Nephron progenitor cell (in vitro differentiated cells): Measurements from ENCODE around the gene GPR171.

Source experiments
- DNase-seq: peaks from one replicate; pipeline ENCODE4 v3.0.0; 2021
- H3K27ac Mint-ChIP-seq: 2 replicates; pipeline ENCODE4 v1.8.0; 2021; ENCODE audit warnings: mild to moderate bottlenecking, moderate library complexity, mixed read lengths
- H3K27me3 Mint-ChIP-seq: 2 replicates; pipeline ENCODE4 v1.8.0; 2021; ENCODE audit warnings: mild to moderate bottlenecking, low read depth, mixed read lengths; ENCODE audit not compliant: poor library complexity
- H3K36me3 Mint-ChIP-seq: 2 replicates; pipeline ENCODE4 v1.8.0; 2021; ENCODE audit warnings: low read depth, mixed read lengths
- H3K4me1 Mint-ChIP-seq: 2 replicates; pipeline ENCODE4 v1.8.0; 2021; ENCODE audit warnings: mixed read lengths
- H3K4me3 Mint-ChIP-seq: 2 replicates; pipeline ENCODE4 v1.8.0; 2021; ENCODE audit warnings: mild to moderate bottlenecking, moderate library complexity, mixed read lengths
- H3K9me3 Mint-ChIP-seq: 2 replicates; pipeline ENCODE4 v1.8.0; 2021; ENCODE audit warnings: mild to moderate bottlenecking, moderate library complexity, mixed read lengths
- CTCF ChIP-seq: fragments of 200-600 bp; sonication (generic); IDR thresholded peaks from 2 replicates; pipeline ENCODE4 v1.5.0; 2021; ENCODE audit warnings: antibody characterized with exemption

GPR171 gene

GRCh38 chr3:151197228-151197627 lies 5.8 kb downstream of the GPR171 start:
- Mint-ChIP-seq H3K4me1 (peaks cover 9% of the 10 kb centered on the region), H3K9me3 (no peaks in the 10 kb centered on the region), H3K27ac (no peak overlapping the region), H3K36me3 (peaks cover 40% of the 10 kb centered on the region), H3K4me3 (no peak overlapping the region), H3K27me3 (no peaks in the 10 kb centered on the region)
- DNase-seq, result no peak
- no peak for TF ChIP-seq CTCF

- Mint-ChIP-seq H3K4me1 (peaks cover 9% of the 10 kb centered on the region), H3K36me3 (peaks cover 42% of the 10 kb centered on the region), H3K27ac (no peak overlapping the region), H3K9me3 (no peaks in the 10 kb centered on the region), H3K4me3 (no peak overlapping the region), H3K27me3 (no peaks in the 10 kb centered on the region)
- DNase-seq, result no peak
- TF ChIP-seq CTCF, result no peak
Measured at GRCh38 chr3:151196434-151196833, 6.6 kb downstream of the GPR171 start.

- no peak for DNase-seq
- Mint-ChIP-seq H3K27me3 (no peaks in the 10 kb centered on the region), H3K36me3 (peaks cover 48% of the 10 kb centered on the region), H3K9me3 (no peaks in the 10 kb centered on the region), H3K4me3 (no peak overlapping the region), H3K4me1 (peaks cover 9% of the 10 kb centered on the region), H3K27ac (no peak overlapping the region)
- TF ChIP-seq CTCF, result no peak
Measured at GRCh38 chr3:151195826-151196225, 7.2 kb downstream of the GPR171 start.

DNA sequence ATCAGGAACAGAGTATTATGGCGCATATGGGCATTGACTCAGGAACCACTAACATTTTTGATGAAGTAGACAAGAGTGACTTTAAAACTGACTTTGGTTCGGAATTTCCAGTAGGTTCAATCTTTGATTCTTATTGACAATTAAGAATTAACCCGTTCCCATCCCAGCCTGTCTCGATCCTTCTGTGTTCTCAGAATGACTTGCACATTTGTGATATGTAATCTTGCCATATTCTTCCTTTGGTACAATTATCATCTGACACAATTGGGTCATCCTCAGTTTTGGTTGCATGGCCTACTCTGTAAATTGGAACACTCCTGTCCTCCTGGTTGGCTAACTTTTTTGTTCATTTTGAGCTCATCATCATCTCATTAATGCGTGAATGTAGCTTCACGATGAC lies 10.5 kb downstream of the GPR171 start:
- no peaks in the 10 kb centered on the region for H3K27me3 Mint-ChIP-seq
- H3K4me3 Mint-ChIP-seq, result no peak overlapping the region
- no peak for TF ChIP-seq CTCF

GRCh38 chr3:151191095-151191494 lies 11.9 kb downstream of the GPR171 start:
- Mint-ChIP-seq H3K4me1 (peaks cover 14% of the 10 kb centered on the region), H3K27me3 (no peaks in the 10 kb centered on the region), H3K9me3 (no peaks in the 10 kb centered on the region), H3K27ac (peak overlapping the region; percentile 14), H3K36me3 (peaks cover 51% of the 10 kb centered on the region), H3K4me3 (no peak overlapping the region)
- no peak for DNase-seq
- no peak for TF ChIP-seq CTCF

More for the DNA sequence above, 10.5 kb downstream of the GPR171 start:
- DNase-seq, result no peak
- Mint-ChIP-seq H3K9me3 (no peaks in the 10 kb centered on the region), H3K36me3 (peaks cover 50% of the 10 kb centered on the region), H3K27ac (no peak overlapping the region), H3K4me1 (peaks cover 16% of the 10 kb centered on the region)

GRCh38 chr3:151183265-151183671 lies 19.7 kb downstream of the GPR171 start:
- H3K4me3 Mint-ChIP-seq, result no peak overlapping the region
- peaks cover 11% of the 10 kb centered on the region for H3K36me3 Mint-ChIP-seq
- H3K4me1 Mint-ChIP-seq, result peaks cover 41% of the 10 kb centered on the region
- H3K27me3 Mint-ChIP-seq, result no peaks in the 10 kb centered on the region
- TF ChIP-seq CTCF, result no peak
- no peaks in the 10 kb centered on the region for H3K9me3 Mint-ChIP-seq
- peak overlapping the region; percentile 2 for H3K27ac Mint-ChIP-seq
- DNase-seq, result no peak
